Stimulated activated CD4-positive, alpha-beta T cell treated with anti-CD3 and anti-CD28 coated beads, Interleukin-15, amount 100 ng/mL, for 1 hour (primary cell): ENCODE data around the gene PRKN.

Experiments used
- DNase-seq, 2 donors: peaks; one replicate each; pipeline ENCODE4 v3.0.0-alpha.2; 2020; ENCODE audit warnings: low read depth in 1 of 2, low spot score in 1 of 2

PRKN gene

DNA sequence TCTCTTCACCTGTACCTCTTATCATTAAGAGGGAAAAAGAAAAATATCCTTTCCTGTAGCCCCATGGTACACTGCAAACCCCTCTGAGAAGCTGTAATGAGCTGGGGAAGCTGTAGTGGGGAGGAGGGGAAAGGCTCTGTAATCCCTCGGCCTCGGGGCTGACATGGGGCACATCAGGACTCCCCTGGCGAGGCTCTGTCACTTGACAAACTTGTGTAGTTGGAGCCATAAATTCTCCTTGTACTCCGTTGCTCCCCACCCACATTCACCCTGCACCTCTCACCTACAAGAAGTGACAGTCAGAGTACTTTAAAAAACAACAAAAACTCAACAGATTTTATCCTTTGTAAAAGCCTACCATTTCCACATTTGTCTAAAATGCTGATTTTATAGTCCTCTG lies 978.0 kb downstream of the PRKN start:
- no peak for DNase-seq

DNA sequence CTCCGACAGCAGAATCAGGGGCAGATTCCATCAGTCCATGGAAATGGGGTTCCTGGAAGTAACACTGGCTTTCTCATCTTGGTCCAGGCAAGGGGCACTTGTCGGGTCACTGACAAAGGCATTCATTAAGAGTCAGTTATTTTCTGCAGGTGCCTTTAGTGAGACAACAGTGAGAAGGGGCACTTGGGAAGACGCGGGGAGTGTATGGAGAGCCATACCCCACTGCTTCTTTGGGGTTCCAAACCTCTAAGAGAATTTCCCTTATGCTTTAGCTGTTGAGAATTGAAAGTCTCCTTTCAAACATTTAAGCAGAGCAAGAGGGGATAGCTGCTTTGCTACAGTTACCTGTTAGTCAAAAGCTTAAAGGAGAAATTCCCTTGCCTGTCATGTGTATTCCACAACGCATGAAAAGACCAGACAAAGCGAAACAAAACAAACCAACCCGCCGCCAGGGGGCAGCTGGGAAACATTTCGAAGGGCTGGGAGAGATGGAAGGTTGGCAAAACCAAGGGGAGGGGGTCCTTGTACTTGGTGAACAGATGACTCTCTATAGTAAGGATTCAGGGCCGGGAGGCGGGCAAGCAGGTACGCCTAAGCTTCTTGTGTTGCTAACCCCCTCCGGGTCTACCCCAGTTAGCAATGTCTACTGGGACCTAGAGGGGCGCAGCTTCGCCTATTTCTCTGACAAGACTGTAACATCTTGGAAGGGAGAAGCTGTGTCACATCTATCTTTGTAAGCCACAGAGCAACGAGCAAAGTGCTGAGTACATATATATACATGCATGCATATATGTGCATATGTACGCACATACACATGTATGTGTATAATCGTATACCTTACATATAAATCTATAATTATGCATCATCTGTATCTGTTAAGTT lies 978.8 kb downstream of the PRKN start:
- DNase-seq = no peak

DNA sequence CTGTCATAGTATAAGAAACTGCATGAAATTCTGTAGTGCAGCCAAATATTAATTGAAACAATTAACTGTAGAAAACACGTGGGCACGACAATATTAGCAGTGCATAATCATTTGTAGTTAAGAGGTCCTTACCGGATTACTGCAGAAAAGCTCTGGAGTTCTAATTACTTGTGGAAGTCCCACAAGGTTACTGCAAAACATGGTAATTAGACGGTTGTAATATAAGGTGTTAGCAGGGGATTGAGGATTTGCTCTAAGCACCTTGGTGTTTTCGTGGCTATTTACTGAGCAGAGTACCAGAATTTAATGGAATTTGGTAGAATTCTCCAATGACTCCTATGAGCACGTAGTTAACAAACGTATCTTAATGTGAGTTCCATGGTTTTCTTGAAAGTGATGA lies 980.1 kb downstream of the PRKN start:
- no peak for DNase-seq

DNA sequence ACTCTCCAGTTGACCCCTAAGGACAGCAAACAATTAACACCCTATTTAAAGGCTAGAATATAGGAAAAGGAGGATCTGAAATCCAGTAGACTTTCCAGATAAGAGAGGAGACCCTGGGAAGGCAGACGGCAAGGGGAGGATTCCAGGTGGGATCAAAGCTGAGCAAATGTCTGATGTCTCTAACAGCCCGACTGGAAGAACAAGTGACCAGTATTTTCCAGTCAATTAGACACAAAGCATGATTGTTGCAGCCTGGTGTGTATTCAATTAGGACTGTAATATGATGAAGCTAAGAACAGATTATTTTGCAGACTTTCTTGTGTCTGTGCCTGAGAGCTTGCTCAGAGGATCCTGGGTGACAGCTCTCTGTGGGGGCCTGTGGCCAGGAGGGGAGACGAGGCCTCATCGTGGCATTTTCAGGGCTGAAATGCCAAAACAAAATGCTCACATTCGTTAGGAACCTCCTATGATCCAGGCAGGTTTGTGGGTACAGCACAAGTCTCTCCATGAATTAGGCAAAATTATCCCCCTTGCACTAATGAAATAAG lies 981.9 kb downstream of the PRKN start:
- DNase-seq = no peak

DNA sequence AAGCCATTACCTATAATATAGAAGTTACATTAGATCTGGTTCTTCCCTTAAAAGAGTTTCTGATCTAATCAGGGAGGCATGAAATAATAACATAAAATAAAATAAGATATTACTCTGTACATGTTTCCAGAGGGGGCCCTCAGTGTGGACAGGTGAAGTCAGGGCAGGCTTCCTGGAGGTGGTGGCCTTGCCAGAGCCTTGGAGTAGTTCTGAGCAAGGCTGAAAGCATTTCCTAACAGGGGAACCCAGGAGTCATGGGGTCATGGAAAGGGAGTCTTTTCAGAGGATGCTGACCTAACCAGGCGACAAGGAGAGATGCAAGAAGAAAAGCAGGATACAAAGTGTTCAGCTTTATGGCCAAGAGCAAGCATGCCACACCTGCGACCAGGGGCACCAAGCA lies 982.4 kb downstream of the PRKN start:
- no peak for DNase-seq

DNA sequence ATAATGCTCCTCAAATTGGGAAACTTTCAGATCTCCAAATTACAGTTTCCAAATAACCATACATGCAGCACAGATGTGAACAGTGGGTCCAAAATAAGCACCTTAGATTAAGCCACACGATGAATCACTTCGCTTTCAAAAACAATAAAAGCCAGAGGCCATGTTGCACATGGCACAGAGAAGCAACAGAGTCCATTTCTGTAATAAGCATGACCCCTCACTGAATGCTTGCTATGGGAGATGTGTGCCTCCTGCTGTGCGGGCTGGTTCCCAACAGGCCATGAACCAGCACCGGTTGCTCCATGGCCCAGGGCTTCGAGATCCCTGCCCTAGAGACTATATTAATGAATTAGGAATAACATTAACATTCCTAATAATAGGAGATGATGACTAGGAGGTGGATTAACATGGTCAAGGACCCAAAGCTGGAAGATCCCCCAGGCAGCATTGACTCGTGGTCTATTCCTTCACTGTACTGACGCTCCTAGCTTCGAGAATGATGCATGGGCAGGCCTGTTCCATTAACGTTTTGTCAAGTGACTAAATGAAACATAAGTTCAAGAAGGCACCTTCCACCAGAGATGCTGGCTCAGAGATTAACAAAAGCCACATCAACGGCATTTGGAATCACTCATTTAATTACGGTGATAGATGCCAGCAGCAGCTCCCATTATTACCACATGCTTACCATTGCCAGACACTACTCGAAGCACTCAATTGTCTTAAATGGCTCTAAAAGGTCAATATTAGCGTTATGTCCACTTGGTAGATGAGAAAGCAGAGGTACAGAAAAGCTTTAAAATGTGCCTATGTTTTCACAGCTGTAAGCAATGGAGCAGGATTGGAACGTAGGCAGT lies 983.1 kb downstream of the PRKN start:
- no peak for DNase-seq

DNA sequence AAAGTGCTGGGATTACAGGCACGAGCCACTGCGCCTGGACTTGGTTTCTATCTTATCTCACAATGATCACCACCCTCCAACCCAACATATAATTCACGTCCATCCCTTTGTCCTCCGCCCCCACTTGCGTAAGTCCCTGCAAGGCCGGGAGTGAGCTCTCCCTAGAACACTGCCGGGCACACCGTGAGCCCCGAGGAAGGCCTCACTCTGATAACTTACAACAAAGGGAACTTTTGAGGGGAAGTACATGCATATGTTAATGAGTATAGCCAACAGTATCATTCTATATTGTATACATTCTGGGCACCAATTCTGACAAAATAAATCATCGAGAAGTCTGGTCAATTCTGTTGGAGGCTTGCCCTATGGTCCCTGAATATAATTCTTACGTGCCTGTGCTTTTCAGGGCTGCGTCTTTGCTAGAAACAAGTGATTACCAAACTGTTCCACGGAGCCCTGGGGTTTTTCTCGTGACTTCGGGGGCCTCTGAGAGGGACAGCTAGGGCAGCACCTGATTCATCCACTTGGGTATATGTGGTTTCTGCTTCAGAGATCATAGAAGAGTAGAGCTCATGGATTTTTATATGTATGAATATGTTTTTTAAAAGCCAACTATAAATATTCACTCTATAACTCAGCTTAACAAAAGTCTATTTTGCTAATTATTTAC lies 983.9 kb downstream of the PRKN start:
- no peak for DNase-seq

DNA sequence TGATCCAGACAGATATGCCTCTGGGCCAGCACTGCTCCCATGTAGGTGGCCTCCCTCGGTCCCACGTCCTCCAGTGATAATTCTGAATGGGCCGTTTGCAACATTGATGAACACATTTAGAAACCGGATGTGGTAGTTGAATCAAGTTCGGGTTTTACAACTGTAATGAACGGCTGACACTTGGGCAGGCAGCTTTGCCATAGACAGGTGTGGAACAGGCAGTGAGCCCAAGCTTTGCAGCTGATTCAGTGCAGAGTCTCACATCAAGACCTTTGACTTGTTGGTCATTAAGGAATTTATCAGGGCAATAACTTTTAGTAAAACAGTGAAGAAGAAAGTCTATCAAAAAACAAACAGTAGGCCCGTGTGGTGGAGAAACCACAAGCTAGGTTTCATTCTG lies 987.1 kb downstream of the PRKN start:
- DNase-seq = no peak

DNA sequence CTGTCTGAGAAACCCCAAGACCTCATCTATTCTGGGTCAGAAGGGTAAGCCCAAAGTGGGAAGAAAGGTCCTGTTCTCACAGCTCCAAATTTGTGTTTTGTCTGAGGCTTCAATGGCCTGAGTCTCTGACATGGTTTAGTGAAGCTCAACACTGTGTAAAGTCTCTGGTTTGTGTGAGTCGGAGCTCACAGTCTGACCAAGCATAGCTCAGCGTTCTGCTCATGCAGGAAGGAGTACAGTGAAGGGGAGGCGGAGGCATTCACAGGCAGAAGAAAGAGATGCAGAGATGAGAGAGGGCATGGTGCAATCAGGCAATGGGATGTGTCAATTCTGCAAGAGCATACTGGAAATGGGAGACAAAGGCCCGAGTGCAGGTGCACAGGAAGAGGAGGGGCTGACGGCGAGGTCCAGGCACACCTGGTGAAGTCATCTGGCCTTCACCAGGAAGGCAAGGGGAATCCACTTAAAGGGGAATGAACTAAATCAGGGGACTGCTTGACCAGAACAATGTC lies 990.7 kb downstream of the PRKN start:
- DNase-seq = no peak

DNA sequence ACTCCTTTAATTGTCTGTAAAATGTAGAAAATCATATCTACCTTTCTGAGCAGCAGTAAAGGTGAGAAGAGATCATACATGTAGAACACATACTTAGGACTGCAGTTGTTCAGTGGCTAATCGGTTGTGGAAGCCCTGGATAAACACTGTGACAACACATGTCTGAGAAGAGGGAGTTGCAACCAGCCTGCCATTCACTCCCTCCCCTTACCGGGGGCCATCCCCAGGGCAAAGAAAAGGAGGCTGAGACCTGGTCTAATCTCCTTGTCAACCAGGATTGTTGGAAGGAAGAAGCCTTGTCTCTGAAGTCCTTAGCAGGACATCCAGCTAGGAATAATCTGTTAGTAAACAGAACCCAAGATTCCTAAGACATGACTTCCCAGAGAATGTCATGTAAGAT lies 991.2 kb downstream of the PRKN start:
- DNase-seq = no peak

DNA sequence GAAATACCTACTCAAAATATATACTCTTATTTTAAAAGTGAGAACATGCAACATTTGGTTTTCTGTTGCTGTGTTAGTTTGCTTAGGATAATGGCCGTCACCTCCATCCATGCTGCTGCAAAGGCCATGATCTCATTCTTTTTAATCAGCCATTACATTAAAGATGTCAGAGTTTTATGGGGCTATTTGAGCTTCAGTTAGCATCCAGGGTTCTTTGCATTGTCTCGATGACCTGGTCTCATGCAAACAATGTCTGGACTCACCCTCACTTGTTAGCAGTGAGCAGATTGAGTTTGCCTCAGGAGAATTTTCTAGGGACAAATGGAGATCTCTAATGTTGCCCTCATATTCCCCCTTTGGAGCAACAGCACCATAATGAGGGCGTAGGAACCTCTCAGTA lies 995.0 kb downstream of the PRKN start:
- no peak for DNase-seq

DNA sequence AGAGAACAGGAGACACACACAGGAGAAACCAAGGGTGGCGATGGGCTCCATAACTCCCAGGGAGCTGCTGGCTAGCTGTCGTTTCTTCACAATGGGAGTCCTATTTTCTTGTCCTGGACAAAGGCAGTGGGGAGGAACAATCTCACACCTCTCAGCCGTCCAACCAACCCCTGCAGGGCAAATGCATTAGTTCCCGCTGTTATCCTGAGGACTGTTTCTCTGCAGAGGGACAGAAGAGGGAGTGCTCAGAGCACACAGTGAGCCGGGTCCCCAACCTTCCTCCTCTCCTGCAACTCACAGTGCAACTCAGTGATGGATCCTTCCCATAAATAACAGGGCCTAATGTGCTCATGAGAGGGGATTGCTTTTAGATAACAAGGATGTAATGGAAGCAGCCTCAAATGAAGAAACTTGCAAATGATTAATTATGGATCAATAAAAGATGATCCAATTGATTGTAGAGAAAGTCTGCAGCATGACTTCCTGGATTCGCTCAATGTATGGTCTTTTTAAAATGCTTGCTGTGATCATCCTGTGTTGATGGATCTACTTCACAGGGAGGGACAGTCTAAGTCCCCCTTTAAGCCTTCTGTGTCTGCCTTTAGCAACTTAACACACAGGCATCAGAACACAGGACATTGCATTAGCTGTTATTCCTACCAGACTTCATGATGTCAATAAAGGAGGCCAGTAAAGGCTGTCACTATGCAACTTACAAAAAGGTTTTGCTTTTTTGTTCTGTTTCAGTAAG lies 1000.3 kb downstream of the PRKN start:
- no peak for DNase-seq

DNA sequence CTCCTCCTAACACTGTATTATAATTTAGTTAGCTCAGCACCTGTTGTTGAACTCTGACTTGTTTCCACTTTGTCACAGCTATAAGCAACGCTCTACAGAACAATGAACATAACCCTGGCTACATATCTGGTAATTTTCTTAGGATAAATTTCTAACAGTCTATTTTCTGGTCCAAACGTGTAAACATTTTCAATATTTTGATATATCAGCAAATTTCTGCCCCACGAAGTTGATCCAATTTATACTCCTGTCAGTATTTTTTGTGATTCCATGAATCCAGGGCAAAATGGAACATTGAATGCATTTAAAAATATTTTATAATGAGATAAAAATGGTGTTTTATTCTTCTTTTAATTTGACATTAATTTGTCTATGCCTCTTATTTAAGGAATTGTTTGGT lies 1005.2 kb downstream of the PRKN start:
- DNase-seq = no peak

DNA sequence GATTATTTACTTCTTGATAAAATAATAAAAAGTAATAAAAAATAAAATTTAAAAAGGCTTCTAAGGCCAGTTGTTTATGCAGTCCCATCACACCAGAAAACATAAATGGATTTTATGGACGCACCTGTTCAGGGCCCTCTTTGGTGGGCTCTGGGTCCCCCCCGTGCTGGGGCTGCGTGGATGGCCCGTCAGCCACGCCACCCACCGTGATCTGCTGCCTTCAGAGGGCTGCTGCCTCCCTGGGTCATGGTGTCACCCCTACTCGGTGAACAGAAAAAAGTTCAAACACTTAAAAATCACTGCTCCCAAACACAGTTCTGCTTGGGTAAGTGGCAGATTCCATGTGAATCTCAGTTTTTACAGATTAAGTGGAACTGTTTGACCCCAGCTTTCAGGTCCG lies 1006.1 kb downstream of the PRKN start:
- no peak for DNase-seq

DNA sequence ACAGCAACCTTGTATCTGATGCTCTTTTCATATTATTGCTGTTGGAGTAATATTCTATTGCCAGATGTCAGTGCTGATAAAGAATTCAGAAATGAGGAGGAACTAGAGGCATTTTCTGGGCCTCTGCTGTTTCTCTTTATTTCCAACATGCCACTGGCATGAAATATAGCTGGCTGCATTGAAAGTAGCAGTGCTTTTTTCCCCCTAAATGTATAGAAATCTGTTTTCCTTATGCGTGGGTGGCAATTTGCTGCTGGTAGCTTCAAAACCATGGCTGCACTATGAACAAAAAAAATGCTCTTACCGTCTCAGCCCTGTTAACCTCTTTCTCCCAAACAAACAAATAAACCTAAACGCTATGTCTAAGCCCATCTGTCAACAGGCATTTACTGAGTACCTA lies 1011.4 kb downstream of the PRKN start:
- DNase-seq = no peak

DNA sequence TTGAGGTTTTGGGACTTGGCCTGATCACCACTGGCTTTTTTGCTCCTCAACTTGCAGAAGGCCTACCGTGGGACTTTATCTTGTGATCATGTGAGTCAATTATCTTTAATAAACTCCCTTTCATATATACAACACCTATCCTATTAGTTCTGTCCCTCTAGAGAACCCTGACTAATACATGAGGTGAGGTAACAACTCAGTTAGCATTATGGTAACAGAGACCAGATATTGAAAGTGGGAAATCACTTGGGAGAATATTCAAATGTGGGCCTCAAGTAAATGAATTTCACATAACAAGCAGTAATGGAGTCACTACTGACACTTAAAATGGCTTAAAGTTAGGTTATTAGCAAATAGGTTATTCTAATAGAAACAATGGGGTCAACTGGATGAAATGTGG lies 1015.6 kb downstream of the PRKN start:
- DNase-seq = no peak

DNA sequence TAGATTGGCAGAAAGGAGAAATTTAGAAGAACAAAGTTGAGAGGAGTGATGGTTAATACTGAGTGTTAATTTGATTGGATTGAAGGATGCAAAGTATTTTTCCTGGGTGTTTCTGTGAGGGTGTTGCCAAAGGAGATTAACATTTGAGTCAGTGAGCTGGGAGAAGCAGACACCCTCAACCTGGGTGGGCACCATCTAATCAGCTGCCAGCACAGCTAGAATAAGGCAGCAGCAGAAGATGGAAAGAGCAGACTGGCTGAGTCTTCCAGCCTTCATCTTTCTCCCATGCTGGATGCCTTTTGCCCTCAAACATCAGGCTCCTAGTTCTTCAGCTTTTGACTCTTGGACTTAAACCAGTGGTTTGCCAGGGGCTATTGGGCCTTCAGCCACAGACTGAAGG lies 1016.1 kb downstream of the PRKN start:
- no peak for DNase-seq

DNA sequence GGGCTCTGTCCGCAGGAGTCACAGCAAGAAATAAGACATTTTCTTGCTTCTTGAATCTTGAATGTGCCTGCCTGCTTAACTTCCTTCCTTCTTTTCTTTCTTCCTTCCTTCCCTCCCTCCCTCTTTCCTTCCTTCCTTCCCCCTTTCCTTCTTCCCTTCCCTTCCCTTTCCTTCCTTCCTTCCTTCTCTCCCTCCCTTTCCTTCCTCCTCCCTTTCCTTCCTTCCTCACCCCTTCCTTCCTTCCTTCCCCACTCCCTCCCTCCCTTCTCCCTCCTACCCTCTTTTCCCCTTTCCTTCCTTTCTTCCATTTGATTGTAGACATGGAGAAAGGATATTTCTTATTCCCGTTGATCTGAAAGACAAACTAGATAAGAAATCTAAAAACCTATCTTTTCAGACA lies 1016.9 kb downstream of the PRKN start:
- no peak for DNase-seq

DNA sequence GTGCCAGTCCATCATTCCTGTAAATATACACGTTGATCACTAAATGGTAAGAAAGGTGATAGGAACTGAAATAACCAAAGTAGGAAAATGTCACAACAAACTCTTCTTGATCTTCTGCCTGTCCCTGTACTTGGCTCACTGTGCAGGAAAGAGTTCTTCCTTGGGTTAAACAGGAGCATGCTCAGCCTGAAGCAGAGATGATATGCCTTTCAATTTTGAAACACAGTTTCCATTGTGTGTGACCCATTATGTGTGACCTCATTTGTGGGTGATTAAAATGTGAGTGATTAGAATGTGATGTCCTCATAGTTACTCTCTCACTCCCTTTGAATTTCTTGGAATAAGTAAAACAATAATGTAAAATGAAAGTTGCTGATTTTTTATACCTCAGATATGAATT lies 1026.5 kb downstream of the PRKN start:
- DNase-seq = no peak

DNA sequence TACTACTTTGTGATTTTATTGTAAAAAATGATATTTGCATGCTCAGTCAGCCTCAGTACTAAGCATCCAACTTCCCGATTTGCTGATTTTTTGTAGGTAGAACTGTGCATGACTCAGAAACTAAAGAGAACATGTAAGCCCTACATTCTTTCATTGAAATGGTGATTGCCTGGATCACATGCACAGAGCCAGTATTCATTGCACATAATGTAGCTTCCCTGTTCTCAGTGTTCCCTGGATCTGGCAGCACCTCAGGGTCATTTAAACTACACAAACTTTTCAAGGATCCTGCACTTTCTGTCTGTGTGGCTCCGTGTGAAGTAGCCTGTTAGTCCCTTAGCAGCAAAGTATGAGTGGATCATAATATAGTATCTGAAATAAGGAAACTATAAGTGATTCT lies 1030.8 kb downstream of the PRKN start:
- no peak for DNase-seq

DNA sequence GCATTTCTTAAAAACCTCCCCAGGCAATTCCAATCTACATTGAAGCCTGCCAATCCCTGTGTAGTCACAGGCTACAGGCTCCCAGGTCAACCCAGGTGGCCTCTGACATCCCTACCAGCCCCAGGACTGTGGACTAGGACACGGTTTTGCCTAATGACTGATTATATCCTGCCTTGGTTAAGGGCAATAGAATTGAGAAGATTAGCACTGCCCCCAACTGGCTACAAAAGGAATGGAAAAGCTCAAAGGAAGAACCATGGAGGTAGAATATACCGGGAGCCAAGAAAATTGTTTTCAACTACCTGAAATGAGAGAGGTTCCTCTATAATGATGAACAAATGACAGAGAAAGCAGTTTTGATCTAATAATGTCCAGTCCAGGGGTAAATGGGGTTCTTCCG lies 1032.6 kb downstream of the PRKN start:
- no peak for DNase-seq
